GM23338 (cell line): ENCODE results near the gene YPEL1. TPM values are rescaled to one million over a fixed set of nuclear protein-coding genes. Genes with fewer than 3 reads are reported as not detected.

Experiments
- ATAC-seq: fragments of 200-7000 bp; cut with Tn5 transposase; 3 replicates; pipeline ENCODE4 v1.9.1; 2020
- DNase-seq: peaks from one replicate; pipeline ENCODE4 v3.0.0-alpha.2; 2015; ENCODE audit warnings: low spot score
- H2AFZ ChIP-seq: fragments of 200-600 bp; sonication (generic); 2 replicates; pipeline ENCODE4 v1.8.0; 2016; ENCODE audit warnings: antibody characterized with exemption, mild to moderate bottlenecking, moderate library complexity
- H3F3A ChIP-seq: fragments of 200-600 bp; sonication (generic); replicated peaks from 2 replicates; pipeline ENCODE4 v1.8.0; 2017; ENCODE audit warnings: antibody characterized with exemption, mixed run types, low read depth
- H3K27ac ChIP-seq: fragments of 200-600 bp; sonication (generic); 2 replicates; pipeline ENCODE4 v1.6.1; 2016; ENCODE audit warnings: low read depth
- H3K27me3 ChIP-seq: fragments of 200-600 bp; sonication (generic); 2 replicates; pipeline ENCODE4 v1.8.0; 2016; ENCODE audit warnings: mild to moderate bottlenecking, mixed run types, moderate library complexity; ENCODE audit not compliant: insufficient read depth
- H3K36me3 ChIP-seq: fragments of 200-600 bp; sonication (generic); 2 replicates; pipeline ENCODE4 v1.8.0; 2016; ENCODE audit warnings: mild to moderate bottlenecking; ENCODE audit not compliant: insufficient read depth
- H3K4me1 ChIP-seq: fragments of 200-600 bp; sonication (generic); 2 replicates; pipeline ENCODE4 v1.8.0; 2016; ENCODE audit warnings: mild to moderate bottlenecking, moderate library complexity; ENCODE audit not compliant: insufficient read depth
- H3K4me2 ChIP-seq: fragments of 200-600 bp; sonication (generic); 2 replicates; pipeline ENCODE4 v1.7.1; 2017; ENCODE audit warnings: mixed run types
- H3K4me3 ChIP-seq: fragments of 200-600 bp; sonication (generic); 2 replicates; pipeline ENCODE4 v1.6.1; 2016; ENCODE audit warnings: mixed run types
- H3K79me2 ChIP-seq: fragments of 200-600 bp; sonication (generic); replicated peaks from 2 replicates; pipeline ENCODE4 v1.8.0; 2017; ENCODE audit warnings: mild to moderate bottlenecking; ENCODE audit not compliant: insufficient read depth
- H3K9me2 ChIP-seq: fragments of 200-600 bp; sonication (generic); 2 replicates; pipeline ENCODE4 v1.8.0; 2017; ENCODE audit not compliant: insufficient read depth
- H4K20me1 ChIP-seq: fragments of 200-600 bp; sonication (generic); replicated peaks from 2 replicates; pipeline ENCODE4 v1.8.0; 2017; ENCODE audit warnings: mild to moderate bottlenecking; ENCODE audit not compliant: insufficient read depth
- H3K27ac Mint-ChIP-seq: 2 replicates; pipeline ENCODE4 v1.8.0; 2020; ENCODE audit warnings: inconsistent platforms, mild to moderate bottlenecking, moderate library complexity, mixed read lengths
- H3K27me3 Mint-ChIP-seq: 3 replicates; pipeline ENCODE4 v1.8.0; 2022; ENCODE audit warnings: low read depth, mild to moderate bottlenecking, moderate library complexity, mixed read lengths, inconsistent platforms; ENCODE audit not compliant: insufficient read depth, poor library complexity
- H3K36me3 Mint-ChIP-seq: 3 replicates; pipeline ENCODE4 v1.8.0; 2021; ENCODE audit warnings: low read depth, mild to moderate bottlenecking, inconsistent platforms, moderate library complexity, mixed read lengths
- H3K4me1 Mint-ChIP-seq: 3 replicates; pipeline ENCODE4 v1.8.0; 2020; ENCODE audit warnings: mild to moderate bottlenecking, inconsistent platforms, mixed read lengths
- H3K4me3 Mint-ChIP-seq: 3 replicates; pipeline ENCODE4 v1.8.0; 2021; ENCODE audit warnings: moderate library complexity, mild to moderate bottlenecking, inconsistent platforms, mixed read lengths
- H3K9me3 Mint-ChIP-seq: 3 replicates; pipeline ENCODE4 v1.8.0; 2020; ENCODE audit warnings: moderate library complexity, mild to moderate bottlenecking, inconsistent platforms, mixed read lengths
- CREB1 ChIP-seq: fragments of 250-450 bp; sonication (Bioruptor Pico); IDR thresholded peaks from 2 replicates; pipeline ENCODE4 v1.5.0; 2020; ENCODE audit warnings: low read depth, mild to moderate bottlenecking, moderate library complexity
- CTCF ChIP-seq, 2 experiments: fragments of 200-600 bp in 1 of 2; sonication (generic) in 1 of 2; conservative IDR thresholded peaks; 2 replicates each; pipeline versions ENCODE4 v1.5.1 to v1.6.1; 2016 to 2017; ENCODE audit warnings: antibody characterized with exemption in 2 of 2, low read depth in 2 of 2, mild to moderate bottlenecking in 2 of 2, moderate library complexity in 1 of 2
- ETS1 ChIP-seq: IDR thresholded peaks from 2 replicates; pipeline ENCODE4 v1.6.1; 2016; ENCODE audit warnings: antibody characterized with exemption
- EZH2 ChIP-seq: fragments of 200-600 bp; sonication (generic); IDR thresholded peaks from one replicate; pipeline ENCODE4 v1.8.0; 2017; ENCODE audit warnings: antibody characterized with exemption, mild to moderate bottlenecking, low read depth; ENCODE audit not compliant: unreplicated experiment
- EZH2phosphoT487 ChIP-seq: fragments of 200-600 bp; sonication (generic); IDR thresholded peaks from one replicate; pipeline ENCODE4 v1.8.1; 2018; ENCODE audit warnings: antibody characterized with exemption; ENCODE audit not compliant: unreplicated experiment
- JUNB ChIP-seq: IDR thresholded peaks from one replicate; pipeline ENCODE4 v1.6.1; 2016; ENCODE audit warnings: antibody characterized with exemption; ENCODE audit not compliant: unreplicated experiment
- NANOG ChIP-seq: IDR thresholded peaks from 2 replicates; pipeline ENCODE4 v1.6.1; 2016; ENCODE audit warnings: antibody characterized with exemption, borderline replicate concordance
- POLR2AphosphoS5 ChIP-seq: IDR thresholded peaks from 2 replicates; pipeline ENCODE4 v1.6.1; 2016; ENCODE audit warnings: antibody characterized with exemption, low read depth
- REST ChIP-seq: IDR thresholded peaks from one replicate; pipeline ENCODE4 v1.6.1; 2018; ENCODE audit warnings: antibody characterized with exemption; ENCODE audit not compliant: unreplicated experiment
- STAT1 ChIP-seq: IDR thresholded peaks from one replicate; pipeline ENCODE4 v1.6.1; 2016; ENCODE audit warnings: antibody characterized with exemption; ENCODE audit not compliant: unreplicated experiment
- ZNF114 ChIP-seq: fragments of 250-450 bp; sonication (Bioruptor Pico); IDR thresholded peaks from 2 replicates; pipeline ENCODE4 v1.5.0; 2020; ENCODE audit warnings: mild to moderate bottlenecking, moderate library complexity
- ZNF331 ChIP-seq: fragments of 250-450 bp; sonication (Bioruptor Pico); IDR thresholded peaks from 2 replicates; pipeline ENCODE4 v1.5.0; 2020; ENCODE audit warnings: low read depth, mild to moderate bottlenecking, moderate library complexity
- ZNF462 ChIP-seq: fragments of 250-450 bp; sonication (Bioruptor Pico); IDR thresholded peaks from 2 replicates; pipeline ENCODE4 v1.5.0; 2020; ENCODE audit warnings: mild to moderate bottlenecking, moderate library complexity
- polyA plus RNA-seq: library from polyadenylated mRNA; unstranded; fragments of >200 nt; fragmentation: Nextera tagmentation; extraction: Ambion mirVana; gene quantifications from 2 replicates; pipeline ENCODE4 v1.2.1, GENCODE V29; 2016
- total RNA-seq: library from RNA; depleted of rRNA; stranded (reverse); fragments of >200 nt; shearing (Covaris generic); gene quantifications from 2 replicates; pipeline ENCODE4 v1.2.3, GENCODE V29; 2014

The YPEL1 gene
- total and polyA plus RNA-seq, 2 experiments from 2014 or later: 4.4 to 6.0 TPM

- H3K4me3 Mint-ChIP-seq: no peak overlapping the region
Measured at GRCh38 chr22:21768435-21768834, 32.8 kb upstream of the YPEL1 start.

More at GRCh38 chr22:21768435-21768834, 32.8 kb upstream of the YPEL1 start:
- no peak for TF ChIP-seq REST
- TF ChIP-seq EZH2phosphoT487: no peak
- TF ChIP-seq EZH2: no peak
- TF ChIP-seq STAT1: no peak
- TF ChIP-seq ZNF114 (CRISPR knock-in tag): no peak
- TF ChIP-seq ETS1: no peak
- no peak for TF ChIP-seq CTCF (conservative IDR thresholded peaks at IDR 0.05; ENCODE audit: low read depth in 2 of 2)
- no peak for TF ChIP-seq NANOG
- TF ChIP-seq JUNB: no peak
- no peak for TF ChIP-seq ZNF331 (CRISPR knock-in tag)
- TF ChIP-seq ZNF462 (CRISPR knock-in tag): no peak
- TF ChIP-seq CREB1 (CRISPR knock-in tag): no peak
- no peak for TF ChIP-seq POLR2AphosphoS5
- Histone ChIP-seq H3K36me3 (peaks cover 39% of the 10 kb centered on the region), H4K20me1 (peaks cover 7% of the 10 kb centered on the region), H3K4me1 (no peaks in the 10 kb centered on the region), H3K27ac (no peak overlapping the region), H2AFZ (no peak overlapping the region), H3K4me2 (no peak overlapping the region), H3K27me3 (no peaks in the 10 kb centered on the region), H3F3A (no peaks in the 10 kb centered on the region), H3K9me2 (no peaks in the 10 kb centered on the region), H3K79me2 (no peaks in the 10 kb centered on the region), H3K4me3 (no peak overlapping the region)
- DNase-seq (no peak), ATAC-seq (no peak)
- H3K9me3 Mint-ChIP-seq: no peaks in the 10 kb centered on the region
- peaks cover 85% of the 10 kb centered on the region for H3K36me3 Mint-ChIP-seq
- no peaks in the 10 kb centered on the region for H3K27me3 Mint-ChIP-seq
- no peak overlapping the region for H3K27ac Mint-ChIP-seq
- no peaks in the 10 kb centered on the region for H3K4me1 Mint-ChIP-seq
